Activated CD4-positive, alpha-beta T cell treated with anti-CD3 and anti-CD28 coated beads, Interleukin-10, Interleukin-2, amounts not matched to agents 100 ng/mL and 50 ng/mL, durations not matched to agents 16 hours and 8 hours (primary cell): ENCODE data around the gene ULBP1.
"Not testable (repeated sequence)": the region's sequence is repeated elsewhere in the genome, so short reads cannot be mapped to it uniquely, and the experiment has no call there.

Experiments used
- DNase-seq: peaks from one replicate; pipeline ENCODE4 v3.0.0-alpha.2; 2020

Gene ULBP1

GRCh38 chr6:149954328-149954983, 9.3 kb upstream of the ULBP1 start:
- DNase-seq = not testable (repeated sequence)

- DNase-seq = not testable (repeated sequence)
Measured at GRCh38 chr6:149954984-149955653, 8.6 kb upstream of the ULBP1 start.

DNA sequence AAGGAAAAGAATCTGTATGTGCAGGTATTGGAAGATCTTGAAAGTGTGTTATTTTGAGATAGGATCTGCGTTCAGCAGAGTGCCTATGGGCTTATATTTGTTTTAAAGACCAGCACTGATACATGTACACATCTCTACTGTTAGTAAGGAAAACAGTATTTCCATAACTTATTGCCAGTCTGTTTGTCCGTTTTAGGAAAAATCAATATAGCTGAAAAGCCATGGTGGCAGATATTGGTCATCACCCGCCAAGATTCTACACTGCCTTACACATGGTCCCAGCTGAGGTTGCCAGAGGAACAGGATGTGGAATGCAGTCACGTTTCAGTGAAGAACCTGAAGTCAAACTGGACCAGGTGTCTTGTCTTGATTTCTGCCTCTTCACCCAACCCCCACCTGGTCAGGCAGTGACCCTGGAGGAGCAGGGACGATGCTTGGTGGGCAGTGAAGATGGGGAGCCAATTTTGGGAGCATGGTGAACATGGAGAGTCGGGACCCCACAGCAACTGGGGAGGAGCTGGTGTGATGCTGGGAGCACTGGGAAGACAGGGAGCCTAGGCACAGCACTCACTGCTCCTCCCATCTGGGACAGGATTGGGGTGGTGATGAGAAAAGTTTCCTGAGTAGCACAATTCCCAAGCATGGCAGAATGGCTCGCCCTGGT, 8.0 kb upstream of the ULBP1 start:
- not testable (repeated sequence) for DNase-seq

- DNase-seq = not testable (repeated sequence)
Measured at GRCh38 chr6:149958124-149958523, 5.6 kb upstream of the ULBP1 start.

- not testable (repeated sequence) for DNase-seq
Measured at GRCh38 chr6:149959806-149960205, 3.9 kb upstream of the ULBP1 start.

GRCh38 chr6:149960488-149960887, 3.3 kb upstream of the ULBP1 start:
- DNase-seq = no peak

- DNase-seq = peak; percentile 57
Measured at GRCh38 chr6:149961728-149962425, 1.9 kb upstream of the ULBP1 start.

DNA sequence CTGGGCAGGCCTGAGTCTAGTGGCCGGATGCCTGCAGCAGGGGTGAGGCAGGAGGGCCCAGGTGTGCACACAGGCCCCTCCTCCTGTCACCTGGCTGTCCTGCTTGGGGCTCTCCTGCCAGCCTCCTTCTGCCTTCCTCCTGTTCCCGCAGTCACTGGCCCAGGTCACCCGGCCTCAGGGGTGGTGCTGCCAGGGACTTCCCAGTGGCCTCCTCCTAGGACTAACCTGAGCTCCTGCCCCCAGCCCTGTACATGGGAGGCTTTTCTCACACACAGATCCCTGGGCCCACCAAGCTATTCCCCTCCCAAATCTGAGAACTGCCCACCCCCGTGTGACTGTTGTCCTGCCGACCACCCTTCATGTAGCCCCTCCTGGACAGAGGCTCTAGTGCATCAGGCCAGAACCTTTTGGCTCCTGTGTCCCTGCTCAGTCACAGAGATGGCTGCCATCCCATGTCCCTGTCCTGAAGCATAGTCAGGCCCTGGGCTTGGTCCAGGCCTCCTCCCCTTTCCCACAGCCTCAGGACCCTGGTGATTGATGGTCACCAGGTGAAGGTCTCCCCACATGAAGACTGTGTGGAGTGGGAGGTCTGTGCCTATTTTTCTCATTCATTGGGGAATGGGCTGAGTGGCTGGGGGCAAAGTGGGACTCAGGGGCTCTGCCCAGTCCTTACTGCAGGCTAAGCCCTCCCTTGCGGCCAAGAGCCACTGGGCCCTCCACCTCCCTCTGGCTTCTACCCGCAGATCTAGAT, 1.1 kb upstream of the ULBP1 start:
- no peak for DNase-seq

DNA sequence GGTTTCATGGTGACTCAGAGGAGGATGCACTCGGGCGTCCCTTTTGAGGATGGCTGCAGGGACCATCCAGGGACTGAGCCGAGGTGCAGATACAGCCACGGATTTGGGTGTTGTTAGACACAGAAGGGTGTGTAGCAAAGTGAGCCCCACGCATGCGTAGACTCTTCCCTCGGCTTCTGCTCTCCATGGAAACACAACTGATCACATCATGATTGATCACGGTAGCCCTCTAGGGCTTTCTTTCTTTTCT, 606 bp upstream of the ULBP1 start:
- DNase-seq = peak; percentile 60

DNA sequence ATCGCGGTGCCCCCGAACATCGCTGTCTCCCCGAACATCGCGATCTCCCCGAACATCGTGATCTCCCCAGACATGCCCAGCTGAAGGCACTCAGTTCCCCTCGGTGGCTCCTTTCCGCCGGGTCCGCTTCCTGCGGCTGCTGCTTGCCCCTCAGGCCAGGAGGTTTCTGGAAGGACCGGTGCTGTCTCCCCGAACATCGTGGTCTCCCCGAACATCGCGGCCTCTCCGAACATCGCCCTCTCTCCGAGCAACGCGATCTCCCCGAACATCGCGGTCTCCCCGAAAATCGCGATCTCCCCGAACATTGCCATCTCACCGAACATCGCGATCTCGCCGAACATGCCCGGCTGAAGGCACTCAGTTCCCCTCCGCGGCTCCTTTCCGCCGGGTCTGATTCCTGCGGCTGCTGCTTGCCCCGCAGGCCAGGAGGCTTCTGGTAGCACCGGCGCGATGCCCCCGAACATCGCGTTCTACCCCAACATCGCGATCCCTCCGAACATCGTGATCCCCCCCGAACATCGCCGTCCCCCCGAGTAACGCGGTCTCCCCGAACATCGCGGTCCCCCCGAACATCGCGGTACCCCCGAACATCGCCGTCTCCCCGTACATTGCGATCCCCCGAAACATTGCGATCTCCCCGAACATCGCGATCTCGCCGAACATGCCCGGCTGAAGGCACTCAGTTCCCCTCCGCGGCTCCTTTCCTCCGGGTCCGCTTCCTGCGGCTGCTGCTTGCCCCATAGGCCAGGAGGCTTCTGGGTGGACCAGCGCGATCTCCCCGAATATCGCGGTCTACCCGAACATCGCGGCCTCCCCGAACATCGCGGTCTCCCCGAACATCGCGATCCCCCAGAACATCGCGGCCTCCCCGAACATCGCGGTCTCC, 808 bp downstream of the ULBP1 start:
- no peak for DNase-seq

- DNase-seq = no peak
Measured at GRCh38 chr6:149965194-149966020, 1.7 kb downstream of the ULBP1 start.

DNA sequence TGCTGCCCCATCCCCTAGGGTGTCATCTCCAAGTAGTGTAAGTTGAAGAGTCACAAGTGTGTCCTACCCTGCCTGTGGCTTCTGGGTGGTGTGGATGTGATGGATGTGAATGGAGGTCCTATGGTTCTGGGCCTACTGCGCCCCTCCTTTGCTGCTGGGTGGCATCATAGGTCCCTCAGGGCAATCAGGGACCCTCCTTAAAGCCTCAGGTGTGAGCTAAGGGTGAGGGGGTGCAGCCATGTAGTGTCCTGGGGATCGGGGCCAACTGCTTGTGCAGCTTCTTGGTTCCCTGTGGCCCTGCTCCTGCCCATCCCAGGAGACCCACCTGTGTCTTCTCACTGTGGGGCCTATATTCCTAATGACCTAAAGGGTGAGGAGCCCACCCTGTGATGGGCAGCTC, 2.6 kb downstream of the ULBP1 start:
- not testable (repeated sequence) for DNase-seq

- no peak for DNase-seq
Measured at GRCh38 chr6:149967591-149967990, 3.8 kb downstream of the ULBP1 start.

DNA sequence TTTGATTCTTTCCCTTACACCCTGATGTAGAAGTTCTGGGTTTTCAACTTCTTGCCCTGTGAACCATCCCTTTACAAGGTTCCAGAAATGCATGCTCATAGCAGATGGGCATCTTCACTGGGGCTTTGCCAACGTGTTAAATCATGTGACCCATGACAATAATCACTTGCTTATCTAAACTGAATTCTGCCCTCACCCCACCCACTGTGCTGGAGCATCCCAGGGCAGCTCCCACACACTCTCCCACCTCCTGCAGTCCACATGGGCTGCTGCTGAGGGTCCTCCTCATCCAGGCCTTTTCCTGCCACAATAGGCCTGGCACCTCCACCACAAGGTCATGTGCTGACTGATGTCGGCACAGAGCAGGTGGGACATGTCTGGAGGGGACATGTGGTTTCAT, 4.3 kb downstream of the ULBP1 start:
- not testable (repeated sequence) for DNase-seq

GRCh38 chr6:149968909-149969308, 5.2 kb downstream of the ULBP1 start:
- DNase-seq = not testable (repeated sequence)

DNA sequence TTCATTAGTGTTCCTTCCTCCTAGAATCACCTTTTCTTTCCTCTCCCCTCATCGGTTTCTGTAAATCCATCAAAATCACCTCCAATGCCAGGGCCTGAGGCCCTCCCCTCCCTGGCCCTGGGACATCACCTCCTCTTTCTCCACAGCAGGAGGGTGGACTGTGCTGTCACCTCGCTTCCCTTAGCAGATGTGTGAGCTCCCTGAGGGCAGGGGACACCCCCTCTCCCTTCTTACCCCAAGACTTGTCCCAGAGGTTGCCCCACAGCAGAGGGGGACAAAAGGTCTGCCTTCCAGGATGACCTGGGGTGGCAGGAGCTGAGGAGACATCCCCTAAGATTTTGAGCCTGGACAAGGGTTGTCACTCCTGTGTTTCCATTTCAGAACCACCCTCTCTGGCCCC, 5.9 kb downstream of the ULBP1 start:
- DNase-seq = no peak

DNA sequence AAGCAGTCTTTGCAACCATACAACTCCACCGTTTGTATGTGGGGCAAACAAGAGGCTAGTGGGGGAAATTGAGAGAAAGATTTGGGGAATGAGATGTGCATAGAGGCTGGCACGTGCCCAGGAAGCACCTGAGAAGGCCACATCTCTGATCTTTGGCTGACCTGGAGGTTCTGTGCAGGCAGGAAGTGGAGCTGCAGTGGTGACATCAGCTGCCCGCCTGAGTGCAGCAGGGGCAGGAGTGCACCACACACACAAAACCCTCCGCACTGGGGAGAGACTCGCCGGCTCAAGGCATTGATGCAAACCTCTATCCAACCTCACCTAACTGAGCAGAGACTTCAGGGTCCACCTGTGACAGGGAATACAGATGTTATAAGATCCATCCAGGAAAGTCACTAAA, 10.7 kb downstream of the ULBP1 start:
- DNase-seq = not testable (repeated sequence)

- DNase-seq = no peak
Measured at GRCh38 chr6:149974825-149975224, 11.1 kb downstream of the ULBP1 start.

DNA sequence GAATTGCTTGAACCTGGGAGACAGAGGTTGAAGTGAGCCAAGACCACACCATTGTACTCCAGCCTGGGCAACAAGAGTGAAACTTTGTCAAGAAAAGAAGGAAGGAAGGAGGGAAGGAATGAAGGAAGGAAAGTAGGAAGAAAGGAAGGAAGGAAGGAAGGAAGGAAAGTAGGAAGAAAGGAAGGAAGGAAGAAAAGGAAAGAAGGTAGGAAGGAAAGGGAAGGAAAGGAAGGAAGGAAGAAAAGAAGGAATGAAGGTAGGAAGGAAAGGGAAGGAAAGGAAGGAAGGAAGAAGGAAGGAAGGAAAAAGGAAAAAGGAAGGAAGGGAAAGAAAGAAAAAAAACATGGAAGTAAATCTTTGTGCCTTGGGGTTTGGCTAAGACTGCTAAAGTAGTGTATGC, 11.7 kb downstream of the ULBP1 start:
- DNase-seq = no peak

DNA sequence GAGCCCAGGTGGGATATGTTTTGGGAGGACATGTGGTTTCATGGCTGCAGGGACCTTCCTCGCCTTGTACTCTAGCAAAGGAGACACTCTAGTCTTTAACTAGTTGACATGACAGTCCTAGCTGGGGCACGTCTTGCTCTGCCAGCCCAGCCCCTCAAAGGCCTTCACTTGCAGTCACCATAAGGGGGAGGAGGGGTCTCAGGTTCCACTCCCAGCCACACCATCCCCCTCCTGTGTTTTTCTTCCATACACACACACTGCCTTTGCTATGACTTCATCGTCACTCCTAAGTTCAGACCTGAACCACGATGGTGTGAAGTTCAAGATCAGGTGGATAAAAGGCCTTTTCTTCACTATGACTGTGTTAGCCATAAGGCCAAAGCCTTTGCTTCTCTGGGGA, 13.5 kb downstream of the ULBP1 start:
- DNase-seq = no peak

DNA sequence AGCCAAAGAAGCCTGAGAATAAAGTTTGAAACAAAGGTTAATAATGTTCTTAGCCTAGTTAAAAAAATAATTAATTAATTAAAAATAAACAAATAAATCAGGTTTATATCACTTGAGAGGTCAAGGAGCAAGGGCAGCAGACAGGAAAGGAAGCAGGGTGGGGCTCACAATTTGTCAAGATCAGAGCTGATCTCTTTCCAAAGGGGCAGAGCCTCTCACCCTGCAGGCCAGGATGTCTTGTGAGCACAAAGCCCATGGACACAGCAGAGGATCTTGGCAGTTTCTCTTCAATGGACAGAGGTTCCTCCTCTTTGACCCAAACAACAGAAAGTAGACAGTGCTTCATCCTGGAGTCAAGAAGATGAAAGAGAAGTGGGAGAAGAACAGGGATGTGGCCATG, 14.9 kb downstream of the ULBP1 start:
- DNase-seq = no peak
